Neural crest cell (in vitro differentiated cells): ENCODE data around the gene ERGIC1. TPM values are rescaled to one million over a fixed set of nuclear protein-coding genes. Genes with fewer than 3 reads are reported as not detected.

ENCODE experiments used
- DNase-seq: peaks from one replicate; pipeline ENCODE4 v3.0.0; 2021; ENCODE audit warnings: low read depth, mixed read lengths, low spot score
- H3K27ac Mint-ChIP-seq: one replicate; pipeline ENCODE4 v1.8.0; 2021; ENCODE audit warnings: mild to moderate bottlenecking, mixed read lengths; ENCODE audit not compliant: unreplicated experiment
- H3K27me3 Mint-ChIP-seq: 2 replicates; pipeline ENCODE4 v1.8.0; 2021; ENCODE audit warnings: low read depth, mild to moderate bottlenecking, mixed read lengths
- H3K36me3 Mint-ChIP-seq: 2 replicates; pipeline ENCODE4 v1.8.0; 2021; ENCODE audit warnings: low read depth, mild to moderate bottlenecking, mixed read lengths
- H3K4me1 Mint-ChIP-seq: 2 replicates; pipeline ENCODE4 v1.8.0; 2021; ENCODE audit warnings: mixed read lengths
- H3K4me3 Mint-ChIP-seq: one replicate; pipeline ENCODE4 v1.8.0; 2021; ENCODE audit warnings: mild to moderate bottlenecking, mixed read lengths
- H3K9me3 Mint-ChIP-seq: 2 replicates; pipeline ENCODE4 v1.8.0; 2021; ENCODE audit warnings: mixed read lengths
- total RNA-seq: library from RNA; stranded (reverse); gene quantifications from 2 replicates; pipeline ENCODE4 v1.2.1, GENCODE V29; 2021
- TF ChIP-seq, protein P1 (sequence below): fragments of 200-600 bp; sonication (generic); conservative IDR thresholded peaks from 2 replicates; pipeline ENCODE4 v1.5.0; 2021; ENCODE audit warnings: antibody characterized with exemption, mild to moderate bottlenecking

The ERGIC1 gene
- total RNA-seq, 1 donor from 2014 or later = 108 TPM

DNA sequence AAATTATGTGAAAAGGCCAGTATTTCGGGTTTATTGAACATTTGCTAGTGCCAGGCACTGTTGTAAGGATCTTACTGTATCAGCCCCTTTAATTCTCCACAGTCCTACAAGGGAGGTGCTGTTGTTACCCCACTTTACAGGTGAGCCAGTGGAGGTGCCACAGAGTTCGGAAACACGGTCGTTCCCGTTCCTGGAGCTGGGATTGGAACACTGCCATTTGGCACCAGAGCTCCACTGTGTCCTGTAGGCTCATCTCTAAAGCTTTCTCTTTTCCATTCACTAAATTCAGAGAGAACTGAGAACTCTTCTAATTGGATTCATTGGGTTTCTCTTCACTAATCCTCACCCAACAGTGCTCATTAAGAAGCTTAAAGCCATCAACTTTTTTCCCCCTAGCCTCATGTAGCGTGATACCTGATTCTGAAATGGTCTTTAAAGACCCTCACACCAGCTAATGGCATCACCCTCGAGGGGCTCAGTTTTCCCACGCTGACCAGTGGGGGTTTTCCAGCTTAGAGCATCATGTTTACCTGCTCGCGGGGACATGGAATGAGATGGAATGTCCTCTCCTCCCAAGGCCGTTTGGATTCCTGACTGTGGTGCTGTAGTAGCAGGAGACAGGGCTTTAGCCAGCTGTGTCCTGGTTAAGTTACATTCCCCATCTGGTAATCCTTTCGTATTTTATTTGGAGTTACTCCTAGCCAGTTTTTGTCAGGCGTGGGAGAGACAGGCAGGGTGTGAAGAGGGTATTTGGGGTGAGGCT, 5.8 kb downstream of the ERGIC1 start:
- no peak overlapping the region for H3K27ac Mint-ChIP-seq
- H3K36me3 Mint-ChIP-seq = no peaks in the 10 kb centered on the region
- peak overlapping the region; percentile 3 for H3K4me3 Mint-ChIP-seq
- H3K27me3 Mint-ChIP-seq = no peaks in the 10 kb centered on the region
- no peaks in the 10 kb centered on the region for H3K9me3 Mint-ChIP-seq
- TF ChIP-seq, protein P1, sequence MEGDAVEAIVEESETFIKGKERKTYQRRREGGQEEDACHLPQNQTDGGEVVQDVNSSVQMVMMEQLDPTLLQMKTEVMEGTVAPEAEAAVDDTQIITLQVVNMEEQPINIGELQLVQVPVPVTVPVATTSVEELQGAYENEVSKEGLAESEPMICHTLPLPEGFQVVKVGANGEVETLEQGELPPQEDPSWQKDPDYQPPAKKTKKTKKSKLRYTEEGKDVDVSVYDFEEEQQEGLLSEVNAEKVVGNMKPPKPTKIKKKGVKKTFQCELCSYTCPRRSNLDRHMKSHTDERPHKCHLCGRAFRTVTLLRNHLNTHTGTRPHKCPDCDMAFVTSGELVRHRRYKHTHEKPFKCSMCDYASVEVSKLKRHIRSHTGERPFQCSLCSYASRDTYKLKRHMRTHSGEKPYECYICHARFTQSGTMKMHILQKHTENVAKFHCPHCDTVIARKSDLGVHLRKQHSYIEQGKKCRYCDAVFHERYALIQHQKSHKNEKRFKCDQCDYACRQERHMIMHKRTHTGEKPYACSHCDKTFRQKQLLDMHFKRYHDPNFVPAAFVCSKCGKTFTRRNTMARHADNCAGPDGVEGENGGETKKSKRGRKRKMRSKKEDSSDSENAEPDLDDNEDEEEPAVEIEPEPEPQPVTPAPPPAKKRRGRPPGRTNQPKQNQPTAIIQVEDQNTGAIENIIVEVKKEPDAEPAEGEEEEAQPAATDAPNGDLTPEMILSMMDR = no peak
- DNase-seq = no peak
- peaks cover 27% of the 10 kb centered on the region for H3K4me1 Mint-ChIP-seq

DNA sequence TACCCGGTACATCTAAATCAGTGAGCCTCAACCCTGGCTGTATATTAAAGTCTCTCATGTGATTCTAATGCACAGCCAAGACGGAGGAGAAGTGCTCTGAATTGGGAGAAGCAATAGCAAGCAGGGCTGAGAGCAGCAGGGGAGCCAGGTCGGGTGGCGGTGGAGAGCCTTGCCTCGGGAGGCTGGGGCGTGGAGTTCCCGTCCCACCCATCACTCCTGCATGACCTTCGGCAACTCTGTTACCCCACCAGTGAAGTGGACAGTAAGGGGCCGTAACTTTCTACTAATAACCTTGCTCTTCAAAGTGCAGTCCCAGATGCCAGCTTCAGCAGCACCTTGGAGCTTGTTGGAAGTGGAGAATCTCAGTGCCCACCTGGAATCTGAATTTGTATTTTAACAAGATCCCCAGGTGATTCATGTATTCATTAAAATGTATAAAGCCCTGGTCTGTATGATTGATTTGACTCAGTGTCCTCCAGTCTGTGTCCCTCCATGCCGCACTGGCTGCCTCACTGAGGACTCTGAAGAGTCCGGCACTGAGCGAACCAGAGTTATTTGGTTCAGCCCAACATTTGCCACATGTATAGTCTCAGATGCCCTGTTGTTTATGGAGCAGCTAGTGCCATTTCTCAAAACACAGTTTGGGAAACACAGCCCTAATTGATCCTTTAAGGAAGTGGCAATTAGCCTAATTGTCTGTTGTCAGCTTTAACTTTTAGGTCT, 6.5 kb downstream of the ERGIC1 start:
- Mint-ChIP-seq H3K4me3 (peak overlapping the region; percentile 60), H3K27me3 (no peaks in the 10 kb centered on the region), H3K9me3 (no peaks in the 10 kb centered on the region), H3K4me1 (peaks cover 21% of the 10 kb centered on the region), H3K27ac (no peak overlapping the region), H3K36me3 (no peaks in the 10 kb centered on the region)
- DNase-seq = no peak
- TF ChIP-seq, protein P1 = no peak

DNA sequence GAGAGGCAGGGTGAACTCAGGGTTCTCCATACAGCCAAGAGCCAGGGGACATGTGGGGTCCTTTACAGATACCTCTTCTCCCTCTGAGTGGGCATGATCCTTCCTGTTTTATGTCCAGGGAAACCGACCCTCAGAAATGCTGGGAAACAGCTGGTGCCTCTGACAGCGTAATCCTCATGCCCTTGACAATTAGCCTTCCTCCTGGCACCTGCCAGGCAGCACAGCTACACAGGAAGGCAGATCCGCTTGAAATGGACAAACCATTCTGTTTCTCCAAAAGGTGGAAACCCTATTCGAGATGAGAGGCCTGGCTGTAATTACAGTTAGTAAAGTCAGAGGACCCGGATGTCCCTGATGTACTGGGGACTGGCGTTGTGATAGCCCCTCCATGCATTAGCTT, 7.2 kb downstream of the ERGIC1 start:
- TF ChIP-seq, protein P1 = no peak
- Mint-ChIP-seq H3K27ac (no peak overlapping the region), H3K27me3 (no peaks in the 10 kb centered on the region), H3K4me1 (peaks cover 17% of the 10 kb centered on the region), H3K9me3 (no peaks in the 10 kb centered on the region), H3K4me3 (no peak overlapping the region), H3K36me3 (no peaks in the 10 kb centered on the region)
- DNase-seq = no peak

DNA sequence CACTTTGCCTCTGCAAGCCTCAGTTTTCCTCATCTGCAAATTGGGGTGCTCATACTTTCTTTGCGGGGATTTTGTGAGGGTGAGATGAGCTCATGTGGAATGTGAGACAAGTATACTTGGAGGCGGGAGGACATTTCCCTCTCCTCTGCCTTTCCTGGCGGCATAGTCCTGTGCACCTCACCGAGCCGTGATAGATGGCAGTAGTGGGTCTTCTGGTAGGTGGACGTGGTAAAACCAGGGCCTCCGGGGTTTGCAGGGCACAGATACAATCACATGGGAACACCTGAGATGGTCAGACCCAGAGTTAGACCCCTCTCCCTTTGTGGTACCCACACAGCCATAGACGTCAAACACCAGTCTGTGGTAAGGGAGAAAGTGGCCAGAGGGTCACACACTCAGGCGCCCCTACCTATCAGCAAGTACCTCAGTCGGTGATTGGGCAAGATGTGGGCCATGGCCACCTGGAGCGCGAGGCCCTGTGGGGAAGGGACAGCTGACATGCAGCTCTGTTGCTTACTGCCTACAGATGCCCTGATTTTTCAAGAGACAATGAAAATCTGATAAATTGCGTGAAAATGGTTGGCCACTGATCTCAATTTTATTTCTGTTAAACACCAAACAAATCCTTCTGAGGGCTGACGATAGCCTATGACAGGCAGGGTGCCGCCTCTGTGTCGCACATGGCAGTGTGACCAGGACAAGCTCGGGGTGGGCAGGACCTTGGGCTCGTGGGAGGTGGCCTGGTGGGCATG, 9.9 kb downstream of the ERGIC1 start:
- no peak for DNase-seq

DNA sequence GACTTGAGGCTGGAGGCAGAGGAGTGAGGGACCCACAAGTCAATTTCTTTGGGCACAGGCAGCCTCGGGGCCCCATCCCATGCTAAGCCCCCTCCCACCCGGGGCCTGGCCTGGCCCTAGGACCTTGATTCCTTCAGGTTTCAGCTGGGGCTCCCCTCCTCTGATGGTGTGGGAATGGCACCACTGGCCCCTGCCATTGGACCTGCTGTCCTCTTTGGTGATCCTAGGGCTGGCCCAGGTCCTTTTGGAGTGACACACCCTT, 10.5 kb downstream of the ERGIC1 start:
- DNase-seq = no peak
- Mint-ChIP-seq H3K27me3 (no peaks in the 10 kb centered on the region), H3K9me3 (no peaks in the 10 kb centered on the region), H3K4me3 (no peak overlapping the region), H3K27ac (no peak overlapping the region), H3K4me1 (peaks cover 14% of the 10 kb centered on the region), H3K36me3 (no peaks in the 10 kb centered on the region)
- TF ChIP-seq, protein P1 = no peak

More for the DNA sequence above, 9.9 kb downstream of the ERGIC1 start:
- Mint-ChIP-seq H3K4me1 (peaks cover 13% of the 10 kb centered on the region), H3K27me3 (no peaks in the 10 kb centered on the region), H3K27ac (no peak overlapping the region), H3K4me3 (no peak overlapping the region), H3K9me3 (no peaks in the 10 kb centered on the region), H3K36me3 (no peaks in the 10 kb centered on the region)
- TF ChIP-seq, protein P1 = no peak
